Measurements from ENCODE around the gene SIGLEC7. TPM values are rescaled to one million over a fixed set of nuclear protein-coding genes. Genes with fewer than 3 reads are reported as not detected.

SIGLEC7 gene
- total RNA-seq, 1 donor from 2014 or later: not detected

DNA sequence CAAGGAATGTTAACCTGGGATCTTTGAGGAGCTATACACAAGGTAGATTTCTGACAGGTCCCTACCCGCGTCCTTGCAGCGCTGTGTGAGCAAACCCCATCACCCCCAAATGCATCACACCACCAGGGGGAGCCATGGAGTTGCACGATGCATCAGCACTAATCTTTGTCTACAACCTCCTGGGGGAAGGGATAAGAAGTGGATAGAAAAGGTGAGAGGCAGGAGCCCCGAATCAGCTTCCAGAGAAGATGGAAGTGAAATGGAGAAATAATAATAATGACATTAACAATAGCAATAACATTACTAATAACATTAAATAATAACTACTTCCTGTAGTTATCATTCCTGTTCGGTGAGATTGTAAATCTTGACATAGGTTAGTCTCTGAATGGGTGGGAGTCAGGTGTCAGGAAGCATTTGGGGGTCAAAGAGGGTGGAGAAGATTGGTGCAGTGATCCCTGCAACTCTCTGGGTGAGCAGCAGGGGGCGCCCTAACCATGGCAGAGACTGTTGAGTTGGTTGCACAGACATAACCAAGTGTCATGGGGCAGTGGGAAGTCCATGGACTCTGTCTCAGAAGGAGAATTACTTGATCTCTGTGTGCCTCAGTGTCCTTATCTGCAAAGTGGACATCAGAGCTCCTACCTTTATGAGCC, 16.5 kb downstream of the SIGLEC7 start:
- Histone ChIP-seq H3K27me3 (ENCODE audit: control insufficient read depth, insufficient read depth, low read length) (no peaks in the 10 kb centered on the region), H3K4me3 (ENCODE audit: low read depth, low read length) (no peak overlapping the region), H3K36me3 (ENCODE audit: control insufficient read depth, insufficient read depth, low read length) (no peaks in the 10 kb centered on the region)
- DNase-seq (ENCODE audit: low read depth) (peak; percentile 33), FAIRE-seq (peak; percentile 50)
- TF ChIP-seq, protein P1, sequence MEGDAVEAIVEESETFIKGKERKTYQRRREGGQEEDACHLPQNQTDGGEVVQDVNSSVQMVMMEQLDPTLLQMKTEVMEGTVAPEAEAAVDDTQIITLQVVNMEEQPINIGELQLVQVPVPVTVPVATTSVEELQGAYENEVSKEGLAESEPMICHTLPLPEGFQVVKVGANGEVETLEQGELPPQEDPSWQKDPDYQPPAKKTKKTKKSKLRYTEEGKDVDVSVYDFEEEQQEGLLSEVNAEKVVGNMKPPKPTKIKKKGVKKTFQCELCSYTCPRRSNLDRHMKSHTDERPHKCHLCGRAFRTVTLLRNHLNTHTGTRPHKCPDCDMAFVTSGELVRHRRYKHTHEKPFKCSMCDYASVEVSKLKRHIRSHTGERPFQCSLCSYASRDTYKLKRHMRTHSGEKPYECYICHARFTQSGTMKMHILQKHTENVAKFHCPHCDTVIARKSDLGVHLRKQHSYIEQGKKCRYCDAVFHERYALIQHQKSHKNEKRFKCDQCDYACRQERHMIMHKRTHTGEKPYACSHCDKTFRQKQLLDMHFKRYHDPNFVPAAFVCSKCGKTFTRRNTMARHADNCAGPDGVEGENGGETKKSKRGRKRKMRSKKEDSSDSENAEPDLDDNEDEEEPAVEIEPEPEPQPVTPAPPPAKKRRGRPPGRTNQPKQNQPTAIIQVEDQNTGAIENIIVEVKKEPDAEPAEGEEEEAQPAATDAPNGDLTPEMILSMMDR (IDR thresholded peaks at IDR 0.05; ENCODE audit: insufficient read depth, low read length, severe bottlenecking): peak; percentile 65

DNA sequence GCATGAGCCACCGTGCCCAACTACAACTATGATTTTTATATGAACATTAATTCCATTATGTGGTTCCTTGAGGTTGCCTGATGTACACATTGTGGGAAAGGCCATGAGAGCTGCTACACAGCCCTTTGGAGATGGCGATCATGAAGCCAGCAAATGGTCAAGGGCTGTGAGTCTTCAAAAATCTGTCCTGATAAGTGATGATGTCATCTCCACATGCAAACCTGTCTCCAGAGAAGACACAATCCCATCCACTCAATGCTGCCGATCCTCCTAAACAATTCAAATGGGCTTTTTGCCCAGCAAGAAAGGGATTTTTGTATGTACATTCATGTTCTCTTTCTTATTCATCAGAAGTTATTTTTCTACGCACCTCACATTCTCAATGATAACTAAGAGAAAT, 17.6 kb downstream of the SIGLEC7 start:
- FAIRE-seq (no peak), DNase-seq (ENCODE audit: low read depth) (no peak)
- Histone ChIP-seq H3K4me3 (ENCODE audit: low read depth, low read length) (no peak overlapping the region), H3K36me3 (ENCODE audit: control insufficient read depth, insufficient read depth, low read length) (no peaks in the 10 kb centered on the region), H3K27me3 (ENCODE audit: control insufficient read depth, insufficient read depth, low read length) (no peaks in the 10 kb centered on the region)
- TF ChIP-seq, protein P1 (IDR thresholded peaks at IDR 0.05; ENCODE audit: insufficient read depth, low read length, severe bottlenecking): no peak

DNA sequence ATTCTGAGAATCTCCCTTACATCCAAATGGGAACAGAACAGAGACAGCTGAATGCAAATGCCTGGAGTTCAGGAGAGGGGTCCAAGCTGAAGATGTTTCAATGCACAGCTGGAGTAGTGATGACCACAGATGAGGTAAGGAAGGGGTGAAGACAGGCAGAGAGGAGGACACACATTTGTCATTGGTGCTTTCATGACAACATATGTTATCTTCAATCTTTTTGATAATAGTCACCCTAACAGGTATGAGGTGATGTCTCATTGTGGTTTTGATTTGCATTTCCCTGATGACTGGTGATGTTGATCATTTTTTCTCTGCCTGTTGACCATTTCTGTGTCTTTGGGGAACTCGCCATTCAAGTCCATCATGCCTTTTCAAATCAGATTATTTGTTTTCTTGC, 19.2 kb downstream of the SIGLEC7 start:
- DNase-seq (ENCODE audit: low read depth) (peak; percentile 55), FAIRE-seq (no peak)
- Histone ChIP-seq H3K27me3 (ENCODE audit: control insufficient read depth, insufficient read depth, low read length) (no peaks in the 10 kb centered on the region), H3K36me3 (ENCODE audit: control insufficient read depth, insufficient read depth, low read length) (no peaks in the 10 kb centered on the region), H3K4me3 (ENCODE audit: low read depth, low read length) (no peak overlapping the region)
- TF ChIP-seq, protein P1 (IDR thresholded peaks at IDR 0.05; ENCODE audit: insufficient read depth, low read length, severe bottlenecking): no peak

DNA sequence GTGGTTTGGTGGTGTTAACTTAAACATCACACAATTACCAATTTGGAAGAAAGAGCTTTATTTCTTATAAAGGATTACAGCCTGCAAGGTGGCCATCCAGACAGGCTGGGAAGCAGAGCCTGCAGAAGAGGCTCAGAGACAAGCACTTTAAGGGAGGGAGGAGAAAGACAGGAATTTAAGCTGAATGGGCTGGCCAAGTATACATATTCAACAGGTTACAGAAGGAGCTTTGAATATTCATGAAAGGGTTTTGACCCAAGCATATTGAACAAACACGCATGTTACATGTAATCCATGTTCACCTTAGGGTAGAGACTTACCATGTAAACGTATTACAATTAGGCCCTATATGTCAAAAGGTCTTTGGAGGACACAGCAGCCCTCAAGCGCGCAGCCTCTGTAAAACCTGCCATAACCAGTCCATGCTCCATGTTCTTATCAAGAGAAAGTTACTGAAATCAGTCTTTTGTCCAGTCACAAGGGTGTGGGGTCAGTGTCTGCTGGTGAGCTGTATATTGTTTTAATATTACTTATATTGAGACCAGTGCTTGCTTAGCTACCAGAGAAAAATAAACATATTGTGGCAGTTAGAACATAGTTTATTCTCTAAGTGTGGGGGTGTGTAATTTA, 19.9 kb downstream of the SIGLEC7 start:
- TF ChIP-seq, protein P1 (IDR thresholded peaks at IDR 0.05; ENCODE audit: insufficient read depth, low read length, severe bottlenecking): no peak
- H3K27me3 ChIP-seq (ENCODE audit: control insufficient read depth, insufficient read depth, low read length): no peaks in the 10 kb centered on the region
- FAIRE-seq: no peak

DNA sequence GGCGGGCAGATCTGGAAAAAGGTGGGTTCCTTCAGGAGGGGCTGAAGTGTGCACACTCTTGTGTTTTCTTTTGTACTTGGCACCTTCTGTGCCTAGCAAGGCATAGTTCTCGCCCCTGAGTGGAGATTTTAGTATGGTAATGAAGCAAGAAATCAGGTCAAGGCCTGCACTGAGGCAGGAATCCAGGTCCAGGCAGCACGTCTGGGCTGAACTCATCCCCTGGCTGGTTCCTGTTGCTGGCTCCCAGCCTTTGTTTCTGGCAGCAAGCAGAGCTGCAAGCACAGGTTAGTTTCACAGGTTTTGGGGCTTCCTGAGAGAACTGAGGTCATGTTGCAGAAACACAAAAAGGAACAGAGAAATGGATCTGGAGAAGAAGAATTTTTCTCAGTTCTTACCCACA, 21.2 kb downstream of the SIGLEC7 start:
- DNase-seq (ENCODE audit: low read depth) (peak; percentile 42), FAIRE-seq (no peak)
- TF ChIP-seq, protein P1 (IDR thresholded peaks at IDR 0.05; ENCODE audit: insufficient read depth, low read length, severe bottlenecking): no peak
- H3K4me3 ChIP-seq (ENCODE audit: low read depth, low read length): no peak overlapping the region
- H3K27me3 ChIP-seq (ENCODE audit: control insufficient read depth, insufficient read depth, low read length): no peaks in the 10 kb centered on the region
- no peaks in the 10 kb centered on the region for H3K36me3 ChIP-seq (ENCODE audit: control insufficient read depth, insufficient read depth, low read length)

More for the DNA sequence above, 19.9 kb downstream of the SIGLEC7 start:
- no peaks in the 10 kb centered on the region for H3K36me3 ChIP-seq (ENCODE audit: control insufficient read depth, insufficient read depth, low read length)
- no peak overlapping the region for H3K4me3 ChIP-seq (ENCODE audit: low read depth, low read length)
- no peak for DNase-seq (ENCODE audit: low read depth)

Data from bronchial epithelial cell (primary cell).